MCF 10A (cell line): ENCODE data around the gene ATR. TPM values are rescaled to one million over a fixed set of nuclear protein-coding genes. Genes with fewer than 3 reads are reported as not detected.
"Not testable (repeated sequence)": the region's sequence is repeated elsewhere in the genome, so short reads cannot be mapped to it uniquely, and the experiment has no call there.

Source experiments
- BruUV-seq: library from RNA; stranded (reverse); fragments of 400-500 nt; replicated peaks from 2 replicates; lab custom pipeline; 2021; lab: Mats Ljungman, UMichigan
- CTCF ChIA-PET: fragments of 300-600 bp; sonication (Branson Sonifier 250); formaldehyde crosslinking; extraction: SDS; loops from one replicate; lab custom pipeline; 2021; ENCODE audit warnings: antibody characterized with exemption, inconsistent platforms; lab: Yijun Ruan, JAX
- POLR2A ChIA-PET: fragments of 300-600, 350-650 bp; sonication (Branson Sonifier 250); formaldehyde crosslinking; extraction: SDS; loops from one replicate; lab custom pipeline; 2020; ENCODE audit warnings: antibody characterized with exemption, inconsistent platforms; lab: Yijun Ruan, JAX
- DNase-seq: peaks from one replicate; pipeline ENCODE4 v3.0.0-alpha.2; 2018; ENCODE audit not compliant: unreplicated experiment
- H3K27ac Mint-ChIP-seq: one replicate; pipeline ENCODE4 v1.8.0; 2022; ENCODE audit warnings: mild to moderate bottlenecking, low read depth, mixed read lengths; ENCODE audit not compliant: unreplicated experiment
- H3K27me3 Mint-ChIP-seq: one replicate; pipeline ENCODE4 v1.8.0; 2022; ENCODE audit warnings: mixed read lengths; ENCODE audit not compliant: insufficient read depth, unreplicated experiment
- H3K36me3 Mint-ChIP-seq: one replicate; pipeline ENCODE4 v1.8.0; 2022; ENCODE audit warnings: mild to moderate bottlenecking, moderate library complexity, mixed read lengths; ENCODE audit not compliant: insufficient read depth, unreplicated experiment
- H3K4me1 Mint-ChIP-seq: one replicate; pipeline ENCODE4 v1.8.0; 2022; ENCODE audit warnings: mixed read lengths; ENCODE audit not compliant: insufficient read depth, unreplicated experiment
- H3K4me3 Mint-ChIP-seq: one replicate; pipeline ENCODE4 v1.8.0; 2022; ENCODE audit warnings: mild to moderate bottlenecking, moderate library complexity, mixed read lengths; ENCODE audit not compliant: unreplicated experiment
- H3K9me3 Mint-ChIP-seq: one replicate; pipeline ENCODE4 v1.8.0; 2022; ENCODE audit warnings: mixed read lengths; ENCODE audit not compliant: unreplicated experiment
- CTCF ChIP-seq: fragments of 200-600 bp; IDR thresholded peaks from one replicate; pipeline ENCODE4 v1.8.0; 2022; ENCODE audit warnings: antibody characterized with exemption, mild to moderate bottlenecking; ENCODE audit not compliant: unreplicated experiment
- intact Hi-C: fragments of 100-400 bp; cut with micrococcal nuclease; formaldehyde crosslinking; loops from 2 replicates; pipeline ENCODE4 v1.14.1; 2022
- total RNA-seq: library from RNA; stranded (reverse); gene quantifications from 2 replicates; pipeline ENCODE4 v1.2.3, GENCODE V29; 2022

ATR gene
- total RNA-seq, 1 experiment from 2014 or later: 30.2 TPM

- ChIA-PET POLR2A (interaction anchor here (0.5 to 3.9 kb wide), 4 partner anchors 10 to 427 kb away, joined by 3 to 24 read pairs (median 4); partner anchors contain the start of genes ATR and U2SURP), CTCF (interaction anchor here (0.6 to 6.6 kb wide), 5 partner anchors 92 to 406 kb away, joined by 3 to 92 read pairs (median 6); no protein-coding TSS in a partner anchor)
- Mint-ChIP-seq H3K4me3 (no peak overlapping the region), H3K27ac (no peak overlapping the region), H3K9me3 (no peaks in the 10 kb centered on the region), H3K4me1 (peaks cover 6% of the 10 kb centered on the region), H3K27me3 (peaks cover 6% of the 10 kb centered on the region), H3K36me3 (no peaks in the 10 kb centered on the region)
- DNase-seq: no peak
- no TSS peak for BruUV-seq
- intact Hi-C loops: loop anchor here (5.0 kb wide), 1 partner anchor 1174 kb away; no protein-coding TSS in a partner anchor
- TF ChIP-seq CTCF: no peak
Measured at GRCh38 chr3:142588703-142589102, 10.2 kb upstream of the ATR start.

GRCh38 chr3:142586803-142587406 lies 8.4 kb upstream of the ATR start:
- Mint-ChIP-seq H3K4me3 (no peak overlapping the region), H3K36me3 (no peaks in the 10 kb centered on the region), H3K9me3 (no peaks in the 10 kb centered on the region), H3K27me3 (peaks cover 21% of the 10 kb centered on the region), H3K4me1 (peaks cover 6% of the 10 kb centered on the region), H3K27ac (no peak overlapping the region)
- ChIA-PET POLR2A (interaction anchor here (0.6 to 3.9 kb wide), 6 partner anchors 8 to 414 kb away, joined by 3 to 24 read pairs (median 10); partner anchors contain the start of genes ATR, PLS1 and U2SURP), CTCF (interaction anchor here (0.6 to 6.6 kb wide), 41 partner anchors 9 to 484 kb away, joined by 3 to 92 read pairs (median 4); partner anchors contain the start of genes ATR, PLS1 and TRPC1)
- peak; percentile 89 for DNase-seq
- peak; percentile 55 for TF ChIP-seq CTCF
- no TSS peak for BruUV-seq
- intact Hi-C loops: loop anchor here (1.0 to 5.0 kb wide), 8 partner anchors 93 to 1175 kb away; partner anchors contain the start of gene TRPC1

GRCh38 chr3:142581070-142581469 lies 2.5 kb upstream of the ATR start:
- intact Hi-C loops, BruUV-seq, H3K27ac Mint-ChIP-seq, H3K36me3 Mint-ChIP-seq, H3K4me3 Mint-ChIP-seq, H3K9me3 Mint-ChIP-seq, DNase-seq: not testable (repeated sequence)
- POLR2A ChIA-PET: interaction anchor here (0.8 to 5.5 kb wide), 2 partner anchors 15 to 413 kb away, joined by 3 to 76 read pairs; partner anchors contain the start of gene PLS1
- peaks cover 18% of the 10 kb centered on the region for H3K4me1 Mint-ChIP-seq
- CTCF ChIA-PET: interaction anchor here (0.8 to 2.0 kb wide), 4 partner anchors 66 to 413 kb away, joined by 3 to 13 read pairs (median 4); no protein-coding TSS in a partner anchor
- H3K27me3 Mint-ChIP-seq: peaks cover 21% of the 10 kb centered on the region

GRCh38 chr3:142580061-142580423 lies 1.5 kb upstream of the ATR start:
- H3K9me3 Mint-ChIP-seq: no peaks in the 10 kb centered on the region
- no peak for DNase-seq
- peaks cover 21% of the 10 kb centered on the region for H3K27me3 Mint-ChIP-seq
- BruUV-seq: no TSS peak
- H3K27ac Mint-ChIP-seq: peak overlapping the region; percentile 90
- TF ChIP-seq CTCF: no peak
- H3K4me1 Mint-ChIP-seq: peaks cover 26% of the 10 kb centered on the region
- CTCF ChIA-PET: interaction anchor here (0.6 to 1.1 kb wide), 3 partner anchors 249 to 1214 kb away, joined by 3 to 4 read pairs (median 3); no protein-coding TSS in a partner anchor
- POLR2A ChIA-PET: interaction anchor here (0.7 to 5.5 kb wide), 9 partner anchors 8 to 421 kb away, joined by 3 to 96 read pairs (median 5); partner anchors contain the start of genes PLS1, U2SURP and XRN1
- H3K36me3 Mint-ChIP-seq: peaks cover under 1% of the 10 kb centered on the region
- intact Hi-C loops: no loop called here
- H3K4me3 Mint-ChIP-seq: peak overlapping the region; percentile 95
